DND-41 (cell line): Measurements from ENCODE around the gene CD180.

Experiments
- CTCF ChIP-seq: IDR thresholded peaks from 2 replicates; pipeline ENCODE4 v1.5.1; 2012; ENCODE audit warnings: borderline replicate concordance, low read length, moderate library complexity, mild to moderate bottlenecking; ENCODE audit not compliant: poor library complexity, severe bottlenecking; ENCODE audit errors: extremely low read depth
- EZH2 ChIP-seq: IDR thresholded peaks from 3 replicates; pipeline ENCODE4 v1.6.1; 2012; ENCODE audit warnings: borderline replicate concordance, low read depth, mild to moderate bottlenecking, moderate library complexity, low read length, inconsistent platforms; ENCODE audit not compliant: severe bottlenecking

- no peak for TF ChIP-seq CTCF
- TF ChIP-seq EZH2, result no peak
Measured at GRCh38 chr5:67245259-67245846, 48.8 kb upstream of the CD180 start.
